ENCODE data around the gene DAPK2. TPM values are rescaled to one million over a fixed set of nuclear protein-coding genes. Genes with fewer than 3 reads are reported as not detected.

DAPK2 gene
- total and polyA plus RNA-seq, 9 donors: 0.77 to 6.2 (median 2.0) TPM

- no peaks in the 10 kb centered on the region for H3K9me3 ChIP-seq
- no peak for DNase-seq
- no peaks in the 10 kb centered on the region for H3K36me3 ChIP-seq
- intact Hi-C loops (cut with DNase I): loop anchor here in 2 of 4 donors (5.0 to 10.0 kb wide), 2 partner anchors 287 to 290 kb away; no protein-coding TSS in a partner anchor
- H3K4me1 ChIP-seq (ENCODE audit: insufficient read depth): peaks cover 13% of the 10 kb centered on the region
- no peak overlapping the region for H3K4me3 ChIP-seq
- 83 to 89% (median 88%) methylated on average over 7 of the region's 7 CpGs for WGBS, 3 donors
- TF ChIP-seq EP300 (IDR thresholded peaks at IDR 0.05): no peak
- TF ChIP-seq CTCF (IDR thresholded peaks at IDR 0.05): no peak
- TF ChIP-seq POLR2A (IDR thresholded peaks at IDR 0.05): no peak
- no peaks in the 10 kb centered on the region for H3K27me3 ChIP-seq
- H3K27ac ChIP-seq: no peak overlapping the region
Measured at GRCh38 chr15:64044300-64045100, 1.8 kb downstream of the DAPK2 start.

GRCh38 chr15:64038878-64039610 lies 7.2 kb downstream of the DAPK2 start:
- intact Hi-C loops (cut with DNase I): no loop called here
- no peak for DNase-seq
- Histone ChIP-seq H3K27me3 (no peaks in the 10 kb centered on the region), H3K27ac (no peak overlapping the region), H3K36me3 (no peaks in the 10 kb centered on the region), H3K9me3 (no peaks in the 10 kb centered on the region), H3K4me3 (no peak overlapping the region), H3K4me1 (ENCODE audit: insufficient read depth) (peaks cover 3% of the 10 kb centered on the region)
- 93 to 99% (median 96%) methylated on average over 4 of the region's 4 CpGs for WGBS, 3 donors
- TF ChIP-seq POLR2A (IDR thresholded peaks at IDR 0.05) (no peak), EP300 (IDR thresholded peaks at IDR 0.05) (no peak), CTCF (IDR thresholded peaks at IDR 0.05) (no peak)

GRCh38 chr15:64037966-64038365 lies 8.3 kb downstream of the DAPK2 start:
- Histone ChIP-seq H3K4me3 (no peak overlapping the region), H3K9me3 (no peaks in the 10 kb centered on the region), H3K27me3 (no peaks in the 10 kb centered on the region), H3K36me3 (no peaks in the 10 kb centered on the region), H3K27ac (no peak overlapping the region), H3K4me1 (ENCODE audit: insufficient read depth) (peaks cover 3% of the 10 kb centered on the region)
- 45 to 46% (median 46%) methylated on average over 2 of the region's 2 CpGs for WGBS, 3 donors
- TF ChIP-seq CTCF (IDR thresholded peaks at IDR 0.05) (no peak), POLR2A (IDR thresholded peaks at IDR 0.05) (no peak), EP300 (IDR thresholded peaks at IDR 0.05) (no peak)
- no peak for DNase-seq
- intact Hi-C loops (cut with DNase I): no loop called here

- no peak overlapping the region for H3K27ac ChIP-seq
- no peak overlapping the region for H3K4me3 ChIP-seq
- H3K27me3 ChIP-seq: no peaks in the 10 kb centered on the region
- no peak for DNase-seq
- no peak for TF ChIP-seq CTCF (IDR thresholded peaks at IDR 0.05)
- H3K9me3 ChIP-seq: no peaks in the 10 kb centered on the region
- 90 to 95% (median 92%) methylated on average over 3 of the region's 3 CpGs for WGBS, 3 donors
- peaks cover 3% of the 10 kb centered on the region for H3K4me1 ChIP-seq (ENCODE audit: insufficient read depth)
- no peaks in the 10 kb centered on the region for H3K36me3 ChIP-seq
- intact Hi-C loops (cut with DNase I): no loop called here
Measured at GRCh38 chr15:64037116-64037515, 9.2 kb downstream of the DAPK2 start.
